IMR-90 (cell line): ENCODE measurements around the gene MPL. TPM values are rescaled to one million over a fixed set of nuclear protein-coding genes. Genes with fewer than 3 reads are reported as not detected.
A peak's percentile ranks its signal among the peaks of the same experiment; 100 is the strongest.

Experiments used
- ATAC-seq: fragments of 200-7000 bp; cut with Tn5 transposase; 2 replicates; pipeline ENCODE4 v1.9.1; 2020; ENCODE audit warnings: low read depth, mild to moderate bottlenecking, moderate library complexity
- BruUV-seq: library from RNA; stranded (reverse); fragments of 400-500 nt; replicated peaks from 2 replicates; lab custom pipeline; 2021; lab: Mats Ljungman, UMichigan
- CTCF ChIA-PET: fragments of 300-600 bp; formaldehyde crosslinking; extraction: SDS; loops from one replicate; lab custom pipeline; 2021; ENCODE audit warnings: antibody characterized with exemption; lab: Yijun Ruan, JAX
- POLR2A ChIA-PET: fragments of 300-600 bp; sonication (Branson Sonifier 250); formaldehyde crosslinking; loops from one replicate; lab custom pipeline; 2022; ENCODE audit warnings: antibody characterized with exemption; ENCODE audit not compliant: unreplicated experiment; lab: Charles Lee
- DNase-seq: peaks from one replicate; pipeline ENCODE4 v3.0.0; 2013
- H2AFZ ChIP-seq: replicated peaks from 2 replicates; pipeline ENCODE3; 2013; ENCODE audit warnings: low read length, mild to moderate bottlenecking; ENCODE audit not compliant: poor library complexity
- H2AK5ac ChIP-seq: 2 replicates; pipeline ENCODE4 v1.6.1; 2013; ENCODE audit warnings: low read depth, low read length, inconsistent platforms
- H2AK9ac ChIP-seq: replicated peaks from 2 replicates; pipeline ENCODE3; 2013; ENCODE audit warnings: mild to moderate bottlenecking, low read depth, low read length, moderate library complexity; ENCODE audit not compliant: poor library complexity
- H2BK120ac ChIP-seq: 2 replicates; pipeline ENCODE4 v1.6.1; 2013; ENCODE audit warnings: low read depth, low read length, inconsistent platforms
- H2BK15ac ChIP-seq: 3 replicates; pipeline ENCODE4 v1.6.1; 2013; ENCODE audit warnings: low read depth, low read length, inconsistent platforms
- H2BK20ac ChIP-seq: 2 replicates; pipeline ENCODE4 v1.6.1; 2013; ENCODE audit warnings: low read depth, mild to moderate bottlenecking, inconsistent platforms, low read length, moderate library complexity
- H2BK5ac ChIP-seq: 2 replicates; pipeline ENCODE4 v1.6.1; 2013; ENCODE audit warnings: mild to moderate bottlenecking, low read depth, low read length, inconsistent platforms; ENCODE audit not compliant: poor library complexity, severe bottlenecking
- H3K14ac ChIP-seq: replicated peaks from 2 replicates; pipeline ENCODE4 v1.6.1; 2013; ENCODE audit warnings: low read depth, low read length, inconsistent platforms
- H3K18ac ChIP-seq: 2 replicates; pipeline ENCODE4 v1.6.1; 2013; ENCODE audit warnings: low read depth, low read length, control low read depth
- H3K23ac ChIP-seq: 2 replicates; pipeline ENCODE4 v1.6.1; 2013; ENCODE audit warnings: low read depth, low read length, inconsistent platforms
- H3K27ac ChIP-seq: 2 replicates; pipeline ENCODE4 v1.5.1; 2013; ENCODE audit warnings: mild to moderate bottlenecking, control low read depth, low read length; ENCODE audit not compliant: insufficient read depth
- H3K27me3 ChIP-seq: 2 replicates; pipeline ENCODE4 v1.6.1; 2013; ENCODE audit warnings: low read length; ENCODE audit not compliant: control insufficient read depth, insufficient read depth
- H3K36me3 ChIP-seq: 2 replicates; pipeline ENCODE4 v1.6.1; 2013; ENCODE audit warnings: low read length, mixed read lengths; ENCODE audit not compliant: control insufficient read depth, insufficient read depth
- H3K4ac ChIP-seq: 2 replicates; pipeline ENCODE4 v1.6.1; 2013; ENCODE audit warnings: low read depth, low read length, inconsistent platforms
- H3K4me1 ChIP-seq: 2 replicates; pipeline ENCODE4 v1.6.1; 2013; ENCODE audit warnings: low read length, mixed read lengths; ENCODE audit not compliant: control insufficient read depth, insufficient read depth
- H3K4me2 ChIP-seq: 2 replicates; pipeline ENCODE4 v1.6.1; 2013; ENCODE audit warnings: low read depth, mild to moderate bottlenecking, control low read depth, low read length, moderate library complexity
- H3K4me3 ChIP-seq: 2 replicates; pipeline ENCODE4 v1.5.1; 2013; ENCODE audit warnings: low read depth, mild to moderate bottlenecking, control low read depth, low read length, moderate library complexity; ENCODE audit not compliant: insufficient read depth
- H3K56ac ChIP-seq: 2 replicates; pipeline ENCODE4 v1.6.1; 2013; ENCODE audit warnings: low read length, inconsistent platforms; ENCODE audit not compliant: insufficient read depth; ENCODE audit errors: extremely low read depth
- H3K79me1 ChIP-seq, 2 experiments: 2 replicates each; pipeline ENCODE4 v1.6.1; 2013; ENCODE audit warnings: low read length in 2 of 2, inconsistent platforms in 1 of 2, low read depth in 1 of 2
- H3K9ac ChIP-seq: 2 replicates; pipeline ENCODE4 v1.6.1; 2013; ENCODE audit warnings: low read depth, low read length, control low read depth
- H3K9me1 ChIP-seq: 2 replicates; pipeline ENCODE4 v1.6.1; 2013; ENCODE audit warnings: low read length, inconsistent platforms; ENCODE audit not compliant: insufficient read depth
- H3K9me3 ChIP-seq: 2 replicates; pipeline ENCODE4 v1.6.1; 2013; ENCODE audit warnings: low read length; ENCODE audit not compliant: control insufficient read depth, insufficient read depth
- H4K20me1 ChIP-seq: 2 replicates; pipeline ENCODE4 v1.6.1; 2013; ENCODE audit warnings: low read length, inconsistent platforms; ENCODE audit not compliant: insufficient read depth
- H4K5ac ChIP-seq: 2 replicates; pipeline ENCODE4 v1.6.1; 2013; ENCODE audit warnings: mild to moderate bottlenecking, low read depth, low read length, control low read depth
- H4K8ac ChIP-seq, 2 experiments: 2 replicates each; pipeline ENCODE4 v1.6.1; 2013; ENCODE audit warnings: low read depth in 2 of 2, low read length in 2 of 2, control low read depth in 1 of 2, inconsistent platforms in 1 of 2
- H4K91ac ChIP-seq: 2 replicates; pipeline ENCODE4 v1.6.1; 2013; ENCODE audit warnings: low read depth, low read length, inconsistent platforms; ENCODE audit not compliant: insufficient read depth
- BHLHE40 ChIP-seq: fragments of 150-350 bp; IDR thresholded peaks from 2 replicates; pipeline ENCODE4 v1.6.1; 2016; ENCODE audit warnings: mild to moderate bottlenecking, low read depth, low read length
- CEBPB ChIP-seq: IDR thresholded peaks from 2 replicates; pipeline ENCODE4 v1.6.1; 2012; ENCODE audit warnings: low read depth, low read length, improper control_type of control experiment
- CHD1 ChIP-seq: IDR thresholded peaks from 2 replicates; pipeline ENCODE4 v1.6.1; 2012; ENCODE audit warnings: low read depth, low read length, improper control_type of control experiment
- CTCF ChIP-seq: conservative IDR thresholded peaks from 2 replicates; pipeline ENCODE4 v1.5.1; 2012; ENCODE audit warnings: mild to moderate bottlenecking, low read depth, low read length, improper control_type of control experiment
- ELK1 ChIP-seq: fragments of 150-350 bp; IDR thresholded peaks from 2 replicates; pipeline ENCODE4 v1.6.1; 2016; ENCODE audit warnings: low read depth, mild to moderate bottlenecking, low read length, moderate library complexity, borderline replicate concordance
- FOS ChIP-seq: fragments of 150-350 bp; IDR thresholded peaks from 2 replicates; pipeline ENCODE4 v1.6.1; 2016; ENCODE audit warnings: low read depth, low read length
- MAFK ChIP-seq: IDR thresholded peaks from 2 replicates; pipeline ENCODE4 v1.6.1; 2012; ENCODE audit warnings: low read depth, low read length, improper control_type of control experiment
- MAZ ChIP-seq: IDR thresholded peaks from 2 replicates; pipeline ENCODE4 v1.6.1; 2012; ENCODE audit warnings: low read depth, mild to moderate bottlenecking, low read length, improper control_type of control experiment, moderate library complexity, borderline replicate concordance
- MXI1 ChIP-seq: IDR thresholded peaks from 2 replicates; pipeline ENCODE4 v1.6.1; 2012; ENCODE audit warnings: low read depth, mild to moderate bottlenecking, low read length, moderate library complexity, borderline replicate concordance
- NFE2L2 ChIP-seq: fragments of 150-350 bp; IDR thresholded peaks from 2 replicates; pipeline ENCODE4 v1.6.1; 2016; ENCODE audit warnings: low read depth, mild to moderate bottlenecking, low read length
- POLR2A ChIP-seq: IDR thresholded peaks from 2 replicates; pipeline ENCODE4 v1.6.1; 2012; ENCODE audit warnings: mild to moderate bottlenecking, low read depth, low read length
- RCOR1 ChIP-seq: IDR thresholded peaks from 2 replicates; pipeline ENCODE4 v1.6.1; 2012; ENCODE audit warnings: mild to moderate bottlenecking, low read length, improper control_type of control experiment; ENCODE audit not compliant: insufficient replicate concordance
- RFX5 ChIP-seq: IDR thresholded peaks from 2 replicates; pipeline ENCODE4 v1.8.0; 2012; ENCODE audit warnings: low read depth, mild to moderate bottlenecking, low read length, moderate library complexity
- SMC3 ChIP-seq: fragments of 150-350 bp; IDR thresholded peaks from 2 replicates; pipeline ENCODE4 v1.6.1; 2016; ENCODE audit warnings: low read depth, mild to moderate bottlenecking, antibody characterized with exemption, low read length, moderate library complexity
- USF2 ChIP-seq: fragments of 150-350 bp; IDR thresholded peaks from 2 replicates; pipeline ENCODE4 v1.6.1; 2017; ENCODE audit warnings: mild to moderate bottlenecking, antibody characterized with exemption, low read length, low read depth
- WGBS, 2 experiments: methylation state at CpG; one replicate each; pipeline versions ENCODE4 v1.1.5 to v1.1.7; 2013; ENCODE audit warnings: missing lambda C conversion rate in 2 of 2; ENCODE audit not compliant: insufficient read length in 1 of 2; ENCODE audit errors: extremely low coverage in 2 of 2; 5-methylcytosine and 5-hydroxymethylcytosine counted together
- dilution Hi-C: fragments of 300-500 bp; cut with HindIII; formaldehyde crosslinking; loops from one replicate; pipeline ENCODE4 v1.14.3; 2018; ENCODE audit warnings: low sequenced_read_pairs; ENCODE audit not compliant: unreplicated experiment
- in situ Hi-C: fragments of 300-500 bp; cut with MboI; formaldehyde crosslinking; loops from 3 replicates; pipeline ENCODE4 v1.14.3; 2019; ENCODE audit warnings: low sequenced_read_pairs, inconsistent platforms, mixed read lengths
- intact Hi-C: fragments of 100-400 bp; cut with micrococcal nuclease; formaldehyde crosslinking; loops from 2 replicates; pipeline ENCODE4 v1.10.0; 2022
- polyA plus RNA-seq, 3 experiments: library from polyadenylated mRNA; depleted of rRNA; stranded (reverse); fragments of >200 nt; gene quantifications; 2 replicates each; pipeline ENCODE4 v1.2.3, GENCODE V29; 2012; ENCODE audit warnings: low replicate concordance in 1 of 3
- total RNA-seq: library from RNA; depleted of rRNA; stranded (reverse); fragments of >200 nt; gene quantifications from 2 replicates; pipeline ENCODE4 v1.2.3, GENCODE V29; 2012

The MPL gene
- total and polyA plus RNA-seq, 2 of the 4 experiments (the other 2 are of a cell fraction), result 0.12 TPM; not detected in 1

GRCh38 chr1:43381612-43382011 lies 44.0 kb downstream of the MPL start:
- no peak overlapping the region for H3K9ac ChIP-seq
- 100% methylated on average over 2 of the region's 3 CpGs; no CpG with 5 or more reads in 1 of the 2 experiments for WGBS, 2 experiments
- no peak overlapping the region for H4K5ac ChIP-seq
- no peak overlapping the region for H2BK5ac ChIP-seq
- dilution Hi-C loops, result no loop called here
- no peak overlapping the region for H2BK20ac ChIP-seq
- no peak overlapping the region for H2BK120ac ChIP-seq
- peaks cover 49% of the 10 kb centered on the region for H3K36me3 ChIP-seq
- no peak overlapping the region for H2AK5ac ChIP-seq
- in situ Hi-C loops, result no loop called here
- no peaks in the 10 kb centered on the region for H3K9me3 ChIP-seq
- ChIA-PET POLR2A (interaction anchor here (0.6 kb wide), 1 partner anchor 89 kb away, joined by 8 read pairs; no protein-coding TSS in a partner anchor), CTCF (no interaction called here)
- intact Hi-C loops, result no loop called here
- no peak overlapping the region for H3K27ac ChIP-seq
- no peak overlapping the region for H2AK9ac ChIP-seq
- BruUV-seq, result no TSS peak
- no peak overlapping the region for H2BK15ac ChIP-seq
- H4K91ac ChIP-seq, result no peak overlapping the region; the same call in 1 of the 2 replicates
- no peak overlapping the region for H4K8ac ChIP-seq
- H3K27me3 ChIP-seq, result no peaks in the 10 kb centered on the region
- DNase-seq, result no peak
- H3K4me1 ChIP-seq, result 0 out of 2 replicates have a peak, but pooled peaks cover 2% of the 10 kb centered on the region
- peak; percentile 10; the same call in 1 of the 2 replicates for ATAC-seq
- no peak overlapping the region for H3K4me2 ChIP-seq
- TF ChIP-seq CTCF, result no peak
- no peak for TF ChIP-seq BHLHE40
- TF ChIP-seq MXI1, result no peak
- no peak for TF ChIP-seq MAFK
- no peak for TF ChIP-seq USF2
- TF ChIP-seq ELK1, result no peak
- no peak for TF ChIP-seq CEBPB
- TF ChIP-seq NFE2L2, result no peak
- no peak for TF ChIP-seq RCOR1
- TF ChIP-seq POLR2A, result no peak
- no peak for TF ChIP-seq MAZ
- no peak for TF ChIP-seq RFX5
- TF ChIP-seq SMC3, result no peak
- TF ChIP-seq CHD1, result no peak
- no peak for TF ChIP-seq FOS
- 0 out of 2 replicates have a peak overlapping the region, but pooled peaks have one; percentile 20 for H3K23ac ChIP-seq
- no peak overlapping the region for H3K4ac ChIP-seq
- H3K9me1 ChIP-seq, result peaks cover 6% of the 10 kb centered on the region; the same call in 1 of the 2 replicates
- H2AFZ ChIP-seq, result no peak overlapping the region
- peaks cover 5% of the 10 kb centered on the region; the same call in 1 of the 2 replicates for H4K20me1 ChIP-seq
- peaks cover 3 to 60% of the 10 kb centered on the region in 2 experiments; a peak in 3 of 4 replicates for H3K79me1 ChIP-seq
- H3K56ac ChIP-seq, result no peak overlapping the region
- H3K14ac ChIP-seq, result no peak overlapping the region
- no peak overlapping the region for H3K4me3 ChIP-seq
- H3K18ac ChIP-seq, result no peak overlapping the region
